SH-SY5Y (cell line): ENCODE data around the gene WIPF2.

ENCODE experiments used
- GATA2 ChIP-seq: IDR thresholded peaks from 2 replicates; pipeline ENCODE4 v1.6.1; 2011; ENCODE audit warnings: mild to moderate bottlenecking, low read depth, low read length
- GATA3 ChIP-seq: IDR thresholded peaks from 2 replicates; pipeline ENCODE4 v1.6.1; 2011; ENCODE audit warnings: low read depth, mild to moderate bottlenecking, low read length, moderate library complexity

- TF ChIP-seq GATA3 (no peak), GATA2 (no peak)
Measured at GRCh38 chr17:40326832-40327199, 107.7 kb downstream of the WIPF2 start.
